GM13976 (cell line): Measurements from ENCODE around the gene GPX3.

Experiments
- DNase-seq: peaks from one replicate; pipeline ENCODE4 v3.0.0; 2012; ENCODE audit warnings: low spot score
- CTCF ChIP-seq: IDR thresholded peaks from 2 replicates; pipeline ENCODE4 v1.5.1; 2012; ENCODE audit warnings: borderline replicate concordance, mild to moderate bottlenecking; ENCODE audit not compliant: insufficient read depth; ENCODE audit errors: extremely low read depth, missing control alignments, control extremely low read depth
- in situ Hi-C: fragments of 300-500 bp; cut with MboI; formaldehyde crosslinking; loops from one replicate; pipeline ENCODE4 v1.12.0; 2022; ENCODE audit warnings: low sequenced_read_pairs, mixed read lengths, inconsistent platforms; ENCODE audit not compliant: unreplicated experiment

GPX3 gene

GRCh38 chr5:151029179-151030055 lies 9.0 kb downstream of the GPX3 start:
- in situ Hi-C loops = no loop called here
- DNase-seq = no peak
- no peak for TF ChIP-seq CTCF

- in situ Hi-C loops = no loop called here
- no peak for TF ChIP-seq CTCF
- DNase-seq = no peak
Observed at GRCh38 chr5:151030056-151030336, 9.6 kb downstream of the GPX3 start.

GRCh38 chr5:151030379-151030778 lies 10.0 kb downstream of the GPX3 start:
- no peak for TF ChIP-seq CTCF
- in situ Hi-C loops = no loop called here
- DNase-seq = no peak

- no peak for TF ChIP-seq CTCF
- no peak for DNase-seq
- in situ Hi-C loops = no loop called here
Observed at GRCh38 chr5:151031554-151031953, 11.2 kb downstream of the GPX3 start.

GRCh38 chr5:151033217-151033934 lies 13.0 kb downstream of the GPX3 start:
- in situ Hi-C loops = no loop called here
- no peak for TF ChIP-seq CTCF
- DNase-seq = no peak

- in situ Hi-C loops = no loop called here
- DNase-seq = no peak
- TF ChIP-seq CTCF = no peak
Observed at GRCh38 chr5:151034422-151035379, 14.3 kb downstream of the GPX3 start.
